ENCODE data around the gene OSBPL5.

The OSBPL5 gene

GRCh38 chr11:3060436-3061025 lies 104.6 kb downstream of the OSBPL5 start:
- in situ Hi-C loops (cut with MboI; ENCODE audit: low sequenced_read_pairs): no loop called here

- in situ Hi-C loops (cut with MboI; ENCODE audit: low sequenced_read_pairs): no loop called here
Observed at GRCh38 chr11:3058753-3059664, 106.1 kb downstream of the OSBPL5 start.

GRCh38 chr11:3057069-3057963 lies 107.8 kb downstream of the OSBPL5 start, which contains the start of gene CARS1:
CARS1 (minus strand) TSS chr11:3057423; CDS start chr11:3057367, 56 bp downstream.
- in situ Hi-C loops (cut with MboI; ENCODE audit: low sequenced_read_pairs): no loop called here

GRCh38 chr11:3056296-3057068 lies 108.6 kb downstream of the OSBPL5 start:
- in situ Hi-C loops (cut with MboI; ENCODE audit: low sequenced_read_pairs): no loop called here

- in situ Hi-C loops (cut with MboI; ENCODE audit: low sequenced_read_pairs): no loop called here
Observed at GRCh38 chr11:3055891-3056290, 109.2 kb downstream of the OSBPL5 start.

- in situ Hi-C loops (cut with MboI; ENCODE audit: low sequenced_read_pairs): no loop called here
Observed at GRCh38 chr11:3052567-3052966, 112.5 kb downstream of the OSBPL5 start.

- in situ Hi-C loops (cut with MboI; ENCODE audit: low sequenced_read_pairs): no loop called here
Observed at GRCh38 chr11:3052109-3052479, 113.0 kb downstream of the OSBPL5 start.

- in situ Hi-C loops (cut with MboI; ENCODE audit: low sequenced_read_pairs): no loop called here
Observed at GRCh38 chr11:3051196-3052108, 113.7 kb downstream of the OSBPL5 start.

GRCh38 chr11:3050386-3051195 lies 114.5 kb downstream of the OSBPL5 start:
- in situ Hi-C loops (cut with MboI; ENCODE audit: low sequenced_read_pairs): no loop called here

GRCh38 chr11:3049430-3050243 lies 115.5 kb downstream of the OSBPL5 start:
- in situ Hi-C loops (cut with MboI; ENCODE audit: low sequenced_read_pairs): no loop called here

GRCh38 chr11:3047637-3048036 lies 117.5 kb downstream of the OSBPL5 start:
- in situ Hi-C loops (cut with MboI; ENCODE audit: low sequenced_read_pairs): no loop called here

- in situ Hi-C loops (cut with MboI; ENCODE audit: low sequenced_read_pairs): no loop called here
Observed at GRCh38 chr11:3046641-3047040, 118.5 kb downstream of the OSBPL5 start.

- in situ Hi-C loops (cut with MboI; ENCODE audit: low sequenced_read_pairs): no loop called here
Observed at GRCh38 chr11:3046190-3046589, 118.9 kb downstream of the OSBPL5 start.

GRCh38 chr11:3044915-3045314 lies 120.2 kb downstream of the OSBPL5 start:
- in situ Hi-C loops (cut with MboI; ENCODE audit: low sequenced_read_pairs): no loop called here

- in situ Hi-C loops (cut with MboI; ENCODE audit: low sequenced_read_pairs): no loop called here
Observed at GRCh38 chr11:3044004-3044403, 121.1 kb downstream of the OSBPL5 start.

- in situ Hi-C loops (cut with MboI; ENCODE audit: low sequenced_read_pairs): no loop called here
Observed at GRCh38 chr11:3043315-3043871, 121.7 kb downstream of the OSBPL5 start.

- in situ Hi-C loops (cut with MboI; ENCODE audit: low sequenced_read_pairs): no loop called here
Observed at GRCh38 chr11:3042496-3043314, 122.4 kb downstream of the OSBPL5 start.
